ENCODE measurements around the gene WNK3.
"Not testable (repeated sequence)": the region's sequence is repeated elsewhere in the genome, so short reads cannot be mapped to it uniquely, and the experiment has no call there.

The WNK3 gene

GRCh38 chrX:54357414-54358377 is at the start of gene WNK3:
WNK3 (minus strand) TSS chrX:54358046.
- Histone ChIP-seq H3K4me3 (ENCODE audit: low read length in 2 of 2) (peak within 1 kb of the TSS; percentile 37 to 55), H3K27ac (ENCODE audit: low read depth in 2 of 2, low read length in 2 of 2) (peak within 1 kb of the TSS in 1 of 2 donors; percentile 15), H3K9ac (ENCODE audit: low read depth in 1 of 2, low read length in 2 of 2) (no peak within 1 kb of the TSS), H3K27me3 (ENCODE audit: control insufficient read depth in 2 of 2, insufficient read depth in 2 of 2, low read length in 2 of 2) (peaks cover 7 to 13% of the 10 kb centered on the region in 2 donors), H3K4me1 (ENCODE audit: control insufficient read depth in 2 of 2, insufficient read depth in 2 of 2, low read length in 2 of 2) (no peaks in the 10 kb centered on the region), H3K9me3 (ENCODE audit: control insufficient read depth in 2 of 2, low read length in 2 of 2) (no peaks in the 10 kb centered on the region), H3K36me3 (ENCODE audit: control insufficient read depth in 2 of 2, insufficient read depth in 2 of 2, low read length in 2 of 2) (no peaks in the 10 kb centered on the region)

GRCh38 chrX:54407266-54407665 is 49.4 kb upstream of the WNK3 start:
- no peak overlapping the region for H3K9ac ChIP-seq (ENCODE audit: low read depth in 1 of 2, low read length in 2 of 2)
- no peaks in the 10 kb centered on the region for H3K4me1 ChIP-seq (ENCODE audit: control insufficient read depth in 2 of 2, insufficient read depth in 2 of 2, low read length in 2 of 2)
- no peak overlapping the region for H3K27ac ChIP-seq (ENCODE audit: low read depth in 2 of 2, low read length in 2 of 2)
- no peaks in the 10 kb centered on the region for H3K9me3 ChIP-seq (ENCODE audit: control insufficient read depth in 2 of 2, low read length in 2 of 2)
- peaks cover 0 to 4% of the 10 kb centered on the region in 2 donors for H3K27me3 ChIP-seq (ENCODE audit: control insufficient read depth in 2 of 2, insufficient read depth in 2 of 2, low read length in 2 of 2)
- H3K36me3 ChIP-seq (ENCODE audit: control insufficient read depth in 2 of 2, insufficient read depth in 2 of 2, low read length in 2 of 2): no peaks in the 10 kb centered on the region
- H3K4me3 ChIP-seq (ENCODE audit: low read length in 2 of 2): no peak overlapping the region

GRCh38 chrX:54397113-54397512 is 39.3 kb upstream of the WNK3 start:
- Histone ChIP-seq H3K4me3 (ENCODE audit: low read length in 2 of 2) (no peak overlapping the region), H3K27ac (ENCODE audit: low read depth in 2 of 2, low read length in 2 of 2) (no peak overlapping the region), H3K9ac (ENCODE audit: low read depth in 1 of 2, low read length in 2 of 2) (no peak overlapping the region), H3K36me3 (ENCODE audit: control insufficient read depth in 2 of 2, insufficient read depth in 2 of 2, low read length in 2 of 2) (no peaks in the 10 kb centered on the region), H3K4me1 (ENCODE audit: control insufficient read depth in 2 of 2, insufficient read depth in 2 of 2, low read length in 2 of 2) (no peaks in the 10 kb centered on the region), H3K9me3 (ENCODE audit: control insufficient read depth in 2 of 2, low read length in 2 of 2) (no peaks in the 10 kb centered on the region), H3K27me3 (ENCODE audit: control insufficient read depth in 2 of 2, insufficient read depth in 2 of 2, low read length in 2 of 2) (no peaks in the 10 kb centered on the region)

- Histone ChIP-seq H3K27me3 (ENCODE audit: control insufficient read depth in 2 of 2, insufficient read depth in 2 of 2, low read length in 2 of 2) (no peaks in the 10 kb centered on the region), H3K9me3 (ENCODE audit: control insufficient read depth in 2 of 2, low read length in 2 of 2) (no peaks in the 10 kb centered on the region), H3K27ac (ENCODE audit: low read depth in 2 of 2, low read length in 2 of 2) (no peak overlapping the region), H3K4me3 (ENCODE audit: low read length in 2 of 2) (no peak overlapping the region), H3K4me1 (ENCODE audit: control insufficient read depth in 2 of 2, insufficient read depth in 2 of 2, low read length in 2 of 2) (no peaks in the 10 kb centered on the region), H3K36me3 (ENCODE audit: control insufficient read depth in 2 of 2, insufficient read depth in 2 of 2, low read length in 2 of 2) (no peaks in the 10 kb centered on the region), H3K9ac (ENCODE audit: low read depth in 1 of 2, low read length in 2 of 2) (no peak overlapping the region)
These were observed 28.5 kb upstream of the WNK3 start for GRCh38 chrX:54386314-54386713.

- H3K4me1 ChIP-seq (ENCODE audit: control insufficient read depth in 2 of 2, insufficient read depth in 2 of 2, low read length in 2 of 2); H3K36me3 ChIP-seq (ENCODE audit: control insufficient read depth in 2 of 2, insufficient read depth in 2 of 2, low read length in 2 of 2); H3K27ac ChIP-seq (ENCODE audit: low read depth in 2 of 2, low read length in 2 of 2); H3K9ac ChIP-seq (ENCODE audit: low read depth in 1 of 2, low read length in 2 of 2); H3K27me3 ChIP-seq (ENCODE audit: control insufficient read depth in 2 of 2, insufficient read depth in 2 of 2, low read length in 2 of 2); H3K9me3 ChIP-seq (ENCODE audit: control insufficient read depth in 2 of 2, low read length in 2 of 2); H3K4me3 ChIP-seq (ENCODE audit: low read length in 2 of 2): not testable (repeated sequence)
These were observed 26.8 kb upstream of the WNK3 start for GRCh38 chrX:54384661-54385060.

- no peak overlapping the region for H3K27ac ChIP-seq (ENCODE audit: low read depth in 2 of 2, low read length in 2 of 2)
- H3K4me1 ChIP-seq (ENCODE audit: control insufficient read depth in 2 of 2, insufficient read depth in 2 of 2, low read length in 2 of 2): no peaks in the 10 kb centered on the region
- H3K9ac ChIP-seq (ENCODE audit: low read depth in 1 of 2, low read length in 2 of 2): no peak overlapping the region
- H3K4me3 ChIP-seq (ENCODE audit: low read length in 2 of 2): no peak overlapping the region
- peaks cover 7 to 13% of the 10 kb centered on the region in 2 donors for H3K27me3 ChIP-seq (ENCODE audit: control insufficient read depth in 2 of 2, insufficient read depth in 2 of 2, low read length in 2 of 2)
- H3K36me3 ChIP-seq (ENCODE audit: control insufficient read depth in 2 of 2, insufficient read depth in 2 of 2, low read length in 2 of 2): no peaks in the 10 kb centered on the region
- H3K9me3 ChIP-seq (ENCODE audit: control insufficient read depth in 2 of 2, low read length in 2 of 2): no peaks in the 10 kb centered on the region
These were observed 1.6 kb upstream of the WNK3 start for GRCh38 chrX:54359408-54359807.

GRCh38 chrX:54358424-54359211 is 772 bp upstream of the WNK3 start:
- peaks cover 7 to 13% of the 10 kb centered on the region in 2 donors for H3K27me3 ChIP-seq (ENCODE audit: control insufficient read depth in 2 of 2, insufficient read depth in 2 of 2, low read length in 2 of 2)
- H3K9ac ChIP-seq (ENCODE audit: low read depth in 1 of 2, low read length in 2 of 2): no peak overlapping the region
- peak overlapping the region in 1 of 2 donors; percentile 15 for H3K27ac ChIP-seq (ENCODE audit: low read depth in 2 of 2, low read length in 2 of 2)
- no peaks in the 10 kb centered on the region for H3K4me1 ChIP-seq (ENCODE audit: control insufficient read depth in 2 of 2, insufficient read depth in 2 of 2, low read length in 2 of 2)
- no peaks in the 10 kb centered on the region for H3K36me3 ChIP-seq (ENCODE audit: control insufficient read depth in 2 of 2, insufficient read depth in 2 of 2, low read length in 2 of 2)
- peak overlapping the region; percentile 16 to 37 for H3K4me3 ChIP-seq (ENCODE audit: low read length in 2 of 2)
- no peaks in the 10 kb centered on the region for H3K9me3 ChIP-seq (ENCODE audit: control insufficient read depth in 2 of 2, low read length in 2 of 2)

GRCh38 chrX:54352677-54353076 is 5.2 kb downstream of the WNK3 start:
- Histone ChIP-seq H3K9ac (ENCODE audit: low read depth in 1 of 2, low read length in 2 of 2) (no peak overlapping the region), H3K27ac (ENCODE audit: low read depth in 2 of 2, low read length in 2 of 2) (no peak overlapping the region), H3K9me3 (ENCODE audit: control insufficient read depth in 2 of 2, low read length in 2 of 2) (no peaks in the 10 kb centered on the region), H3K36me3 (ENCODE audit: control insufficient read depth in 2 of 2, insufficient read depth in 2 of 2, low read length in 2 of 2) (no peaks in the 10 kb centered on the region), H3K4me3 (ENCODE audit: low read length in 2 of 2) (no peak overlapping the region), H3K4me1 (ENCODE audit: control insufficient read depth in 2 of 2, insufficient read depth in 2 of 2, low read length in 2 of 2) (no peaks in the 10 kb centered on the region), H3K27me3 (ENCODE audit: control insufficient read depth in 2 of 2, insufficient read depth in 2 of 2, low read length in 2 of 2) (peaks cover 0 to 3% of the 10 kb centered on the region in 2 donors)

GRCh38 chrX:54337383-54337782 is 20.5 kb downstream of the WNK3 start:
- H3K27me3 ChIP-seq (ENCODE audit: control insufficient read depth in 2 of 2, insufficient read depth in 2 of 2, low read length in 2 of 2); H3K9me3 ChIP-seq (ENCODE audit: control insufficient read depth in 2 of 2, low read length in 2 of 2); H3K27ac ChIP-seq (ENCODE audit: low read depth in 2 of 2, low read length in 2 of 2); H3K9ac ChIP-seq (ENCODE audit: low read depth in 1 of 2, low read length in 2 of 2); H3K4me3 ChIP-seq (ENCODE audit: low read length in 2 of 2); H3K4me1 ChIP-seq (ENCODE audit: control insufficient read depth in 2 of 2, insufficient read depth in 2 of 2, low read length in 2 of 2); H3K36me3 ChIP-seq (ENCODE audit: control insufficient read depth in 2 of 2, insufficient read depth in 2 of 2, low read length in 2 of 2): not testable (repeated sequence)

GRCh38 chrX:54325077-54325476 is 32.8 kb downstream of the WNK3 start:
- H3K27ac ChIP-seq (ENCODE audit: low read depth in 2 of 2, low read length in 2 of 2): no peak overlapping the region
- no peaks in the 10 kb centered on the region for H3K36me3 ChIP-seq (ENCODE audit: control insufficient read depth in 2 of 2, insufficient read depth in 2 of 2, low read length in 2 of 2)
- H3K4me1 ChIP-seq (ENCODE audit: control insufficient read depth in 2 of 2, insufficient read depth in 2 of 2, low read length in 2 of 2): no peaks in the 10 kb centered on the region
- H3K27me3 ChIP-seq (ENCODE audit: control insufficient read depth in 2 of 2, insufficient read depth in 2 of 2, low read length in 2 of 2): peaks cover 2% of the 10 kb centered on the region in 2 donors
- no peak overlapping the region for H3K9ac ChIP-seq (ENCODE audit: low read depth in 1 of 2, low read length in 2 of 2)
- H3K9me3 ChIP-seq (ENCODE audit: control insufficient read depth in 2 of 2, low read length in 2 of 2): no peaks in the 10 kb centered on the region
- H3K4me3 ChIP-seq (ENCODE audit: low read length in 2 of 2): no peak overlapping the region
